Cardiac muscle cell (in vitro differentiated cells and primary cell): ENCODE measurements around the gene LRRC59. TPM values are rescaled to one million over a fixed set of nuclear protein-coding genes. Genes with fewer than 3 reads are reported as not detected.

ENCODE experiments used
- DNase-seq, 2 donors: peaks; one replicate each; pipeline versions ENCODE4 v3.0.0 to v3.0.0-alpha.2; 2010 to 2017; ENCODE audit warnings: low read depth in 1 of 2, low spot score in 1 of 2
- H3K27ac ChIP-seq: fragments of 200-600 bp; sonication (generic); 2 replicates; pipeline ENCODE4 v1.5.1; 2016
- H3K27me3 ChIP-seq: fragments of 200-600 bp; sonication (generic); 2 replicates; pipeline ENCODE4 v1.6.0; 2016; ENCODE audit warnings: control low read depth
- H3K36me3 ChIP-seq: fragments of 200-600 bp; sonication (generic); 2 replicates; pipeline ENCODE4 v1.5.1; 2016; ENCODE audit warnings: control low read depth
- H3K4me1 ChIP-seq: fragments of 200-600 bp; sonication (generic); 2 replicates; pipeline ENCODE4 v1.8.1; 2017; ENCODE audit warnings: low read depth, mild to moderate bottlenecking, mixed run types
- H3K4me3 ChIP-seq: fragments of 200-600 bp; sonication (generic); 2 replicates; pipeline ENCODE4 v1.5.1; 2016; ENCODE audit warnings: mild to moderate bottlenecking
- H3K9me3 ChIP-seq: fragments of 200-600 bp; sonication (generic); 2 replicates; pipeline ENCODE4 v1.5.1; 2017; ENCODE audit warnings: low read depth, mild to moderate bottlenecking, control low read depth
- CTCF ChIP-seq: IDR thresholded peaks from 2 replicates; pipeline ENCODE4 v1.5.1; 2012; ENCODE audit warnings: low read depth, mild to moderate bottlenecking, low read length
- polyA plus RNA-seq: library from polyadenylated mRNA; unstranded; fragments of >200 nt; fragmentation: Nextera tagmentation; extraction: Ambion mirVana; gene quantifications from 2 replicates; pipeline ENCODE4 v1.2.1, GENCODE V29; 2016
- total RNA-seq: library from RNA; depleted of rRNA; stranded (reverse); fragments of >200 nt; gene quantifications from 2 replicates; pipeline ENCODE4 v1.2.3, GENCODE V29; 2016

The LRRC59 gene
- total and polyA plus RNA-seq, 2 experiments from 2014 or later = 58.9 to 60.3 TPM

- no peak for DNase-seq
- H3K9me3 ChIP-seq = no peaks in the 10 kb centered on the region
- H3K27me3 ChIP-seq = no peaks in the 10 kb centered on the region
- H3K4me1 ChIP-seq = no peaks in the 10 kb centered on the region
- no peak for TF ChIP-seq CTCF
- no peak overlapping the region for H3K27ac ChIP-seq
- H3K4me3 ChIP-seq = no peak overlapping the region
- H3K36me3 ChIP-seq = peaks cover 21% of the 10 kb centered on the region
These were observed 27.3 kb downstream of the LRRC59 start for GRCh38 chr17:50370052-50370451.

- peaks cover 21% of the 10 kb centered on the region for H3K36me3 ChIP-seq
- no peaks in the 10 kb centered on the region for H3K27me3 ChIP-seq
- no peaks in the 10 kb centered on the region for H3K9me3 ChIP-seq
- no peak overlapping the region for H3K27ac ChIP-seq
- peaks cover 10% of the 10 kb centered on the region for H3K4me1 ChIP-seq
- H3K4me3 ChIP-seq = no peak overlapping the region
- no peak for TF ChIP-seq CTCF
- no peak for DNase-seq
These were observed 29.9 kb downstream of the LRRC59 start for GRCh38 chr17:50367401-50367800.

- Histone ChIP-seq H3K36me3 (peaks cover 21% of the 10 kb centered on the region), H3K27ac (peak overlapping the region; percentile 23), H3K9me3 (no peaks in the 10 kb centered on the region), H3K4me1 (peaks cover 14% of the 10 kb centered on the region), H3K4me3 (no peak overlapping the region), H3K27me3 (no peaks in the 10 kb centered on the region)
- DNase-seq = no peak
- no peak for TF ChIP-seq CTCF
These were observed 31.5 kb downstream of the LRRC59 start for GRCh38 chr17:50365649-50366393.

GRCh38 chr17:50365165-50365564, 32.2 kb downstream of the LRRC59 start:
- H3K4me3 ChIP-seq = no peak overlapping the region
- H3K4me1 ChIP-seq = peaks cover 14% of the 10 kb centered on the region
- TF ChIP-seq CTCF = no peak
- no peak for DNase-seq
- peaks cover 21% of the 10 kb centered on the region for H3K36me3 ChIP-seq
- H3K27me3 ChIP-seq = no peaks in the 10 kb centered on the region
- H3K27ac ChIP-seq = peak overlapping the region; percentile 14
- no peaks in the 10 kb centered on the region for H3K9me3 ChIP-seq

- no peaks in the 10 kb centered on the region for H3K27me3 ChIP-seq
- no peaks in the 10 kb centered on the region for H3K9me3 ChIP-seq
- no peak for TF ChIP-seq CTCF
- peaks cover 19% of the 10 kb centered on the region for H3K36me3 ChIP-seq
- peak overlapping the region; percentile 14 for H3K27ac ChIP-seq
- H3K4me3 ChIP-seq = no peak overlapping the region
- DNase-seq = no peak
- H3K4me1 ChIP-seq = peaks cover 14% of the 10 kb centered on the region
These were observed 32.6 kb downstream of the LRRC59 start for GRCh38 chr17:50364715-50365114.
